Pancreas (tissue), 10 donors: Measurements from ENCODE around the gene NKTR. TPM values are rescaled to one million over a fixed set of nuclear protein-coding genes. Genes with fewer than 3 reads are reported as not detected.
A peak's percentile ranks its signal among the peaks of the same experiment; 100 is the strongest.

Source experiments
- ATAC-seq, 4 donors: fragments of 200-7000 bp; cut with Tn5 transposase; one replicate each; pipeline versions ENCODE4 v1.8.0 to v1.9.1; 2020; ENCODE audit warnings: mild to moderate bottlenecking in 4 of 4, moderate library complexity in 4 of 4
- DNase-seq, 6 donors: peaks; one replicate each; pipeline ENCODE4 v3.0.0-alpha.2; 2020
- FAIRE-seq: peaks from 2 replicates; lab custom pipeline; 2012; peaks lifted over from hg19 to GRCh38; lab: Jason Lieb, UNC
- H3K27ac ChIP-seq, 4 donors: fragments of 200-600 bp; sonication (generic); 1 replicate in 3 of 4; 2 replicates in 1 of 4; pipeline versions ENCODE4 v1.5.0 to v1.8.0; 2020
- H3K27me3 ChIP-seq, 4 donors: fragments of 200-600 bp; one replicate each; pipeline ENCODE4 v1.8.0; 2021
- H3K36me3 ChIP-seq, 3 donors: fragments of 200-600 bp; sonication (generic) in 1 of 3; one replicate each; pipeline versions ENCODE4 v1.5.0 to v1.8.0; 2020 to 2021
- H3K4me1 ChIP-seq, 3 donors: fragments of 200-600 bp; one replicate each; pipeline ENCODE4 v1.8.0; 2021
- H3K4me3 ChIP-seq, 4 donors: fragments of 200-600 bp; sonication (generic) in 2 of 4; one replicate each; pipeline versions ENCODE4 v1.5.0 to v1.8.0; 2020 to 2021
- H3K9me3 ChIP-seq, 4 donors: fragments of 200-600 bp; one replicate each; pipeline ENCODE4 v1.8.0; 2021
- WGBS, 2 donors: extraction: QIAGEN DNeasy Blood & Tissue Kit; methylation state at CpG; one replicate each; pipeline ENCODE4 v1.1.7; 2013; 5-methylcytosine and 5-hydroxymethylcytosine counted together
- intact Hi-C, 3 donors: fragments of 100-400 bp; cut with DNase I; formaldehyde crosslinking; loops; one replicate each; pipeline versions ENCODE4 v1.11.1 to v1.14.2; 2022
- polyA plus RNA-seq, 2 donors: library from polyadenylated mRNA; stranded (reverse); fragments of 200-250 nt; gene quantifications; one replicate each; pipeline ENCODE4 v1.2.3, GENCODE V29; 2013
- total RNA-seq, 6 donors: library from RNA; stranded (reverse); fragmentation: NEBNext Ultra II Directional in 4 of 6; extraction: Animal tissue kit (Norgen Biotek cat#: 25700) in 4 of 6; gene quantifications; one replicate each; pipeline versions ENCODE4 v1.2.1 to v1.2.4, GENCODE V29; 2021 to 2023
- TF ChIP-seq, protein P1 (sequence below), 4 donors: fragments of 200-600 bp; sonication (generic) in 3 of 4; IDR thresholded peaks; one replicate each; pipeline versions ENCODE4 v1.5.0 to v1.8.0; 2021; ENCODE audit warnings: antibody characterized with exemption in 4 of 4
- donor health status: healthy with polysubstance abuse.
- donor health status: DM: no; HTN: no; CAD: no; lungs with moderate emphysema.
- donor health status: DM: no; HTN: no; CAD: no.
- donor health status: control.
- donor health status: control.
- donor health status: Bipolar disorder and iron deficiency.
- donor health status: DM: yes; HTN: yes; CAD: no.
- donor health status: DM: no; HTN: no; CAD: no.
- donor health status: DM: no; HTN: no; CAD: no.
- donor health status: DM: yes; HTN: yes; CAD: no.

Gene NKTR
- total and polyA plus RNA-seq, 8 donors = 15.5 to 46.8 (median 33.0) TPM

DNA sequence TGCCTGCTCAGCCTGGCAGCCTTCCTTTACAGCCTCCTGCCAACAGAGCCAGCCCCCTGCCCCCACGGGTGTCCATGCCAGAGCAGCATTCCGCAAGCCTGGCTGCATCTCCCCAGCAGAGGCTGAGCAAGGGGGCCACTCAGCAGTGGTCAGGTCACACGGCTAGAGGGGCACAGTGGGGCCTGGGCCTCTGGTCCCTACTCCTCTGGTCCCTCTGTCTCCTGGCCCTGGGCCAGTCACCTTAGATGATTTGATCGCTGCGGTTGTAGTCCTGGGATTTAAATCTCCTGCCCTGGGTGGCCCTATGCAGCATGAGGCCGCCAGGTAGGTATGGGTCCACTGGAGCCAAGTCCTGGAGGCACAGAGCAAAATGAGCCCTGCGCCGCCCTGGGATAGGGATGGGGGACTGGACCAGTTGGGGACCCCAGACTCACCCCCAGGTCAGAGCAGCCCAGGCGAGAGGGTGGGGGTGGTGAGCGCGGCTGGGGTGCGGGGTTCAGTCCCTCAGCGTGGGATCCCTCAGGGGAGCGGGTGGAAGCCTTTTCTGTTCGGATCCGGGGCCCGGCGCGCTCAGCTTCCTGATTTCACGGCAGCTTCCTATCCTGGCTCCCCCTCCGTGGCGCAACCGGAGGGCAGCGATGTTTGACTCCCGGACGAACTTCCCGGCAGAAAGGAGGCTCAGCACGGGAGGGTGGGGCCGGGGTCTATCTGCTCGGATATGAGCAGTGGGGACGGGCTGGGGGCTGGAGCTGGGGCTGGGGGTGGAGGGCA is 53.3 kb downstream of the NKTR start, which contains the start of gene ZBTB47:
Gene ZBTB47, plus strand, starts transcription at position 138 of the 771 bp plus-strand sequence. CDS start 4,659 bp downstream, outside the sequence.
- Histone ChIP-seq H3K9me3 (no peaks in the 10 kb centered on the region), H3K4me3 (peak within 1 kb of the TSS; percentile 65 to 84 (median 76)), H3K27ac (peak within 1 kb of the TSS; percentile 69 to 73 (median 71)), H3K36me3 (peaks cover 0 to 4% (median 1%) of the 10 kb centered on the region in 3 donors), H3K4me1 (peaks cover 0 to 18% (median 6%) of the 10 kb centered on the region in 3 donors), H3K27me3 (no peaks in the 10 kb centered on the region)
- TF ChIP-seq, protein P1, sequence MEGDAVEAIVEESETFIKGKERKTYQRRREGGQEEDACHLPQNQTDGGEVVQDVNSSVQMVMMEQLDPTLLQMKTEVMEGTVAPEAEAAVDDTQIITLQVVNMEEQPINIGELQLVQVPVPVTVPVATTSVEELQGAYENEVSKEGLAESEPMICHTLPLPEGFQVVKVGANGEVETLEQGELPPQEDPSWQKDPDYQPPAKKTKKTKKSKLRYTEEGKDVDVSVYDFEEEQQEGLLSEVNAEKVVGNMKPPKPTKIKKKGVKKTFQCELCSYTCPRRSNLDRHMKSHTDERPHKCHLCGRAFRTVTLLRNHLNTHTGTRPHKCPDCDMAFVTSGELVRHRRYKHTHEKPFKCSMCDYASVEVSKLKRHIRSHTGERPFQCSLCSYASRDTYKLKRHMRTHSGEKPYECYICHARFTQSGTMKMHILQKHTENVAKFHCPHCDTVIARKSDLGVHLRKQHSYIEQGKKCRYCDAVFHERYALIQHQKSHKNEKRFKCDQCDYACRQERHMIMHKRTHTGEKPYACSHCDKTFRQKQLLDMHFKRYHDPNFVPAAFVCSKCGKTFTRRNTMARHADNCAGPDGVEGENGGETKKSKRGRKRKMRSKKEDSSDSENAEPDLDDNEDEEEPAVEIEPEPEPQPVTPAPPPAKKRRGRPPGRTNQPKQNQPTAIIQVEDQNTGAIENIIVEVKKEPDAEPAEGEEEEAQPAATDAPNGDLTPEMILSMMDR (IDR thresholded peaks at IDR 0.05) = no peak
- DNase-seq = peak in 5 of 6 donors; percentile 51 to 82 (median 64)
- 3 to 5% methylated on average over 26 to 31 of the region's 31 CpGs for WGBS, 2 donors
- intact Hi-C loops = no loop called here
- FAIRE-seq = no peak
- ATAC-seq = peak; percentile 26 to 35 (median 30)

DNA sequence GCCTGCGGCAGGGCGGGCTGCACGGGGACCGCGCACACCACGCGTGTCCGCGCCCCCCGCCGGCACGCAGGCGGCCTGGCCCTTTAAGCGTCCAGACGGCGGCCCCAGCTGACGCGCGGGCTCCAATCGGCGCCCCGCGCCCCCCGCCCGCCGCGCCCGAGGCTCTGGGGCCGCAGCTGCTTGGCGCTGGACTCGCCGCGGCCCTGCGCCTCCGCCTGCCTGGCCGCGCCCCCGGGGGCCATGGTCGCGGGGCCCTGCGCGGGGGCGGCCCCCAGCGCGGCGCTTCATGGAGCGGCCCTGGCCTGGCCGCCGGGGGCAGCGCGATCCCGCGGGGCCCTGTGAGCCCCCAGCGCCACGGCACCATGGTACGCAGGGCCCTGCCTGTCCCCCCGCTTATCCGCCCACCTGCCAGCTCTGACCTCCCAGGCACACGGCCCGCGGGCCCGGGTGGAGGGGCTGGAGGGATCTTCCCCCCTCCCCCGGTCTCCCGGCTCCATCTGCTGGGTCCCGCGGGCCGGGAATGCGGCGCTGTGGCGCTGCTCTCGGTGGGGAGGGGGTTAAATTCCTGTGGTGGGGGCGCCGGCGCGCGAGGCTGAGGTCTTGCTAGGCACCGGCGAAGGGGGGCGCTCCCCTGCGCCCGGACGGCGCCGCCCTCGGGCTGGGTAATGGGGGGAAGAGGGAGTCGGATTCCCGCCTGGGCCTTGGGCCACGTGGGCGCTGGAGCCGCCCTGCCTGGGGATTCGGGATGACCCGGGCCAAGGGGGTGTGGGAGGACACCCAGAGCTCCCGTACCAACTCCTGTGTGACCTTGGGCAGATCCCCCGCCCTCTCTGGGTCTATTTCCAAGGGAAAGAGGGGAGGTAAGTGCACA is 54.1 kb downstream of the NKTR start:
- TF ChIP-seq, protein P1 (IDR thresholded peaks at IDR 0.05) = no peak
- Histone ChIP-seq H3K27me3 (no peaks in the 10 kb centered on the region), H3K27ac (peak overlapping the region; percentile 69 to 73 (median 71)), H3K4me3 (peak overlapping the region; percentile 65 to 84 (median 76)), H3K4me1 (peaks cover 0 to 18% (median 6%) of the 10 kb centered on the region in 3 donors), H3K9me3 (no peaks in the 10 kb centered on the region), H3K36me3 (peaks cover 0 to 5% (median 0%) of the 10 kb centered on the region in 3 donors)
- intact Hi-C loops = no loop called here
- ATAC-seq (peak; percentile 56 to 75 (median 60)), DNase-seq (peak; percentile 52 to 85 (median 70)), FAIRE-seq (no peak)
- 1% methylated on average over 37 to 94 of the region's 94 CpGs for WGBS, 2 donors

DNA sequence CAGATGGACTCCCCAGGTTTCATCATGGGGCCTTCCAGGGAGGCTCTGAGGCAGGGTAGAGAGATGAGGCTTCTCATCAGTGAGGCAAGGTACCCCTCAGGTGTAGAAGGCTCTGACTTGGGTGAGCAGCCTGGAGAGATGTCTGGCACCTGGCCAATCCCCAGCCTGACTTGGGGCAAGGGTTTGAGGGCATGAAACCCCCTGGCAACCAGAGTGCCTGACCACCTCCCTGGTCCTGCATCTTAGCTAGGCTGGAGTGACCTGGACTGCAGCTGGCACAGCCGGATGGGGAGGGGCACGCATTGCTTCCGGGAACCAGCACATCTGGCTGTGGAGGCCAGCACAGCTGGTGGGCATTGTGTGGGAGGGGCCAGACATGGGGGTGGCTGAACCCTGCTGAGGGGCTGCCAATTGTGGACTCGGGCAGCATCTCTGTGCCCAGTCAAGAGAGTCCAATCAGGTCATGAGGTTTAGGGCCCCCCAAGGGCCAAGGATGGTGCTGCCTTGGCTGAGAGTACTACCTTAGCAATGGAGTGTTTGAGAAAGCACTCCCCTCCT is 54.9 kb downstream of the NKTR start:
- peak in 1 of 4 donors; percentile 9 for ATAC-seq
- H3K4me3 ChIP-seq = peak overlapping the region in 2 of 4 donors; percentile 76 to 84
- no peak for FAIRE-seq
- H3K9me3 ChIP-seq = no peaks in the 10 kb centered on the region
- peak; percentile 39 to 89 (median 62) for DNase-seq
- intact Hi-C loops = no loop called here
- peaks cover 0 to 18% (median 6%) of the 10 kb centered on the region in 3 donors for H3K4me1 ChIP-seq
- WGBS, 2 donors = 38 to 42% methylated on average over 4 of the region's 4 CpGs
- H3K27me3 ChIP-seq = no peaks in the 10 kb centered on the region
- TF ChIP-seq, protein P1 (IDR thresholded peaks at IDR 0.05) = no peak
- peak overlapping the region; percentile 69 to 73 (median 71) for H3K27ac ChIP-seq
- H3K36me3 ChIP-seq = peaks cover 0 to 5% (median 0%) of the 10 kb centered on the region in 3 donors

DNA sequence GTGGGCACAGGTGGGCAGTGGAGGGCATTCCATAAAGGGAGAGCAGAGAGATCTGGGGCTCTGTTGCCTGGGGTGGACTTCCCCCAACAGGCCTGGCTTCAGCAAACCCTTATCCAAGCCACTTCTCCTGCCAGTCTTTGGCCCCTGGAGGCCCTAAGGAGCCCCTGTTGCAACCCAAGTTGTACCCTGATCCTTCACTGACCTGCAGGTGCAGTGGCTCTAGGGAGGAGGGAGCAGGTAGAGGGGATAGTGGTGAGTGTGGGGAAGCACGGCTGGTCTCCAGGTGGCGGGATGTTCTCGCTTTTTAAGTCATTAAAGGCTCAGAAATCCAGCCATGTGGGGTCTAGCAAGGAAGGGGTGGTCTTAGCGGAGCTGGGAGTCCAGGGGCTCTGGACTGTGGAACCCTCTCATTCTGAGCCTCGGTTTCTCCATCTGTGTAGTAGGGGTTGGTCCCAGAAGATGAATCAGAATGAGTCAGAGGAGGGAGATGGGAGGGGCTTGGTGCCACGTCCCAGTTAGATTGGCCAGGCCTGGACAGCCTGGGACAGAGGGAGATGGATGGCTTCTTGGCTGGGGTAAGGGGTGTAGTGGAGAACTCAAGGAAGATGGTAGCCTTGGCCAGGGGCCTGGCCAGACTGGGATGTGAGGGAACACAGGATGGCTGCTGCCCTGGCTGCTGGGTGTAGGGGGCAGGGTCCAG is 55.6 kb downstream of the NKTR start:
- intact Hi-C loops = no loop called here
- Histone ChIP-seq H3K9me3 (no peaks in the 10 kb centered on the region), H3K36me3 (peaks cover 0 to 5% (median 0%) of the 10 kb centered on the region in 3 donors), H3K27me3 (no peaks in the 10 kb centered on the region), H3K27ac (peak overlapping the region in 1 of 4 donors; percentile 70), H3K4me3 (no peak overlapping the region), H3K4me1 (peaks cover 0 to 18% (median 6%) of the 10 kb centered on the region in 3 donors)
- DNase-seq (peak in 4 of 6 donors; percentile 34 to 46 (median 40)), ATAC-seq (no peak), FAIRE-seq (no peak)
- 83 to 86% methylated on average over 6 of the region's 6 CpGs for WGBS, 2 donors
- TF ChIP-seq, protein P1 (IDR thresholded peaks at IDR 0.05) = no peak
